Hippocampal formation (tissue), 2 donors: ENCODE measurements around the gene GPC4.

Experiments
- DNase-seq, 2 donors: peaks; one replicate each; lab custom pipeline; 2025; lab: John Stamatoyannopoulos, UW

Gene GPC4

GRCh38 chrX:133410550-133410949 is 4.7 kb downstream of the GPC4 start:
- no peak for DNase-seq

GRCh38 chrX:133405498-133406185 is 9.6 kb downstream of the GPC4 start:
- no peak for DNase-seq

DNA sequence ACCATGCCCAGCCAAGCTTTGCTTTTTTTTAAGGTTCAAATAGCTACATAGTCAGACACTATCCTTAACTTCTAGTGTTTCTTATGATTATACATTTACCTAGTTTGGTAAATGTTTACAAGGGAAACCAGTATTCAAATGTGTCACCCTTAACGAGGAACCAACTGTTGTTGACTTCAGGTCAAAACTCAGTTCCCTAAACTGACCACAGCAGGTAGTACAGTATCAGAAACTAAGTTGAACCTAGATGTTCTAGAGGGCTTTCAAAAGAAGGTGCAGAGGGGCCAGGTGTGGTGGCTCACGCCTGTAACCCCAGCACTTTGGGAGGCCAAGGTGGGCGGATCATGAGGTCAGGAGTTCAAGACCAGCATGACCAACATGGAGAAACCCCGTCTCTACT is 11.3 kb downstream of the GPC4 start:
- DNase-seq: no peak

GRCh38 chrX:133402830-133403625 is 12.3 kb downstream of the GPC4 start:
- DNase-seq: no peak

DNA sequence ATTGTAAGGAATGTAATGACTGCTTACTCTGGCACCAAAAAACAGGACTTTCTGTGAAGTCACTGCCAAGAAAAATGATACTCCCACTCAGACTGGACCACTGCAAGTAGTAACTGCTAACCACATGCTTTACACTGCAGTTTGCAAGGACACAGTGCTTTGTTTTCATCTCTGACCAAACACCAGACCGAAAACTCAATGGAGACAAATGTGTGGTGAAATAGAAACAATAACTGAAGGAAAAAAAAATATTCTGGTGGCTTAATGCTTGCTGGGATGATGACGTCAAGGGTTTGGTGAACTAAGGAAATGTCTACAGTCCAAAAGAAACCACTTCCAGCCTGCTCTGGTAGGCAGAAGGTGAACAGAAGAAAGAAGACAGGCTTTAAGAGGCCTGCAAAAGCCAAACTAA is 13.2 kb downstream of the GPC4 start:
- DNase-seq: no peak

- no peak for DNase-seq
Measured at GRCh38 chrX:133401536-133401935, 13.8 kb downstream of the GPC4 start.

- DNase-seq: no peak
Measured at GRCh38 chrX:133399411-133399810, 15.9 kb downstream of the GPC4 start.

DNA sequence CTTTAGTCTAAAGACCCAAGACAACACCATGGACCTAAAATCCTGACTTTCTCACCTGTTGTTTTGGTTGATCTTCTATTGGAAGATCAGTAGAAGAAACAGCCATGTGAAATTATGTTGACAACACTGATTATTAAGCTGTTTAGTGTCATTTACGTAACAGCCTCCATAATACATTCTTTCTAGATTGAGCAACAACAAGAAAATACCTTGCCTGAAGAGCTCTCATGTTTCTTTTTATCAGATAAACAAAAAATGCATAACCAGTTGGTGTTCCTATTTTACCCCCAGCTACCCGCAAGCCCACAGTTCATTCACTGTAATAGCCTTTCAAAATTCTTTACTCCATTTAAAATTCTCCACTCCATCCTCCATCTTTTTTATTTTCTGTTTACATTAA is 20.5 kb downstream of the GPC4 start:
- no peak for DNase-seq

DNA sequence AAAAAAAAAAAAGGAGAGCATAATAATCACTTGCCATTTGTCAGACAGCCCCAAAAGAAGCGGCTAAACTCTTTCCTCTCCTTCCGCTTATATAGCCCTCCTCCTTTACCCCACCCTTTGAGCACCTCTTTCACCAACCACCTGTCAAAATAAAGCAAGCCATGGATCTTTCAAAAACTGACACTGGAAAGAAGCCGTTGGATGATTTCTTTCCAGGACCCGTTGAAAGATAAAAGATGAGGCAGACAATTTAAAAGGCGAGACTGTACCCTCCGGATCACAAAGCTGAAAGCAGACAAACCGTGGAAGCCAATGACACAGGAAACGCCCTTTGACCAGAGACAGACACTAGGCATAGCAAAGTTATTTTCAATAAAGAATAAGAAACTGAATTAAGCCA is 22.6 kb downstream of the GPC4 start:
- no peak for DNase-seq

DNA sequence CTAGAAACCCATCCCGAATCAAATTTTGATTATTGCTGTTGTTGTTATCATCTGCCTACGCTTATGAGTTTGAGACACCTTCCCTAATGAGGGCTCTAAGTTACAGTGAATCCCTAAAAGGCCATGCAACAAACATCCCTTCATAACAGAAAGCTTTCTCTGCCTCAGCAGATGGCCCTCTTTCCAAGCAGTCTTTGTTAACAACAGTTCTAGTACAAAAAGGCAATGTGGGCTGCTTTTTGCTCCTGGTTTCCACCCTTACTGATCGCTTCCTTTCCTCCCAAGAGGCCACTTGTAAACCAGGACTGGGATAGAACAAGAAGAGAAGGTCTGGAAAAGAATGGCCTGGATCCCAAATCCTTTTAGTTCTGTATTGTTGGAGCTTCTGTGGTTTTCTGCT is 24.2 kb downstream of the GPC4 start:
- DNase-seq: no peak

GRCh38 chrX:133390676-133391075 is 24.6 kb downstream of the GPC4 start:
- DNase-seq: no peak

DNA sequence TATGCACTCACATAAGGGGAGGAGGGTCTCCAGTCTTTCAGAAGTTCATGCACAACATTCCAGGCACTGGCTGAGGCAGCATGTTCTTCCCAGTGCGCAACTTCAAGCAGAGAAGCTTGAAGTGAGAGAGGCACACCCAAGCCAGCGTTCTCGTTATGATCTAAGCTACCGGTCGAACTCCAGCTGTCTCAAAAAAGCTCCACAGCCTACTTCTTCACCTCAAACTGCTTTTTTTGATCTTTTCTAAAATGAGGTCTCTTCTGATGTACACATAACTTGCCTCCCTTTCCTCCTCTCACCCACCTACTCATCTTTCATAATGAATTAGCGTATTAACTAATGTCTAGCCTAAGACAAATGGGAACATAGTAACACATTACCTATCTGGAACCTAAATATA is 25.3 kb downstream of the GPC4 start:
- DNase-seq: no peak

DNA sequence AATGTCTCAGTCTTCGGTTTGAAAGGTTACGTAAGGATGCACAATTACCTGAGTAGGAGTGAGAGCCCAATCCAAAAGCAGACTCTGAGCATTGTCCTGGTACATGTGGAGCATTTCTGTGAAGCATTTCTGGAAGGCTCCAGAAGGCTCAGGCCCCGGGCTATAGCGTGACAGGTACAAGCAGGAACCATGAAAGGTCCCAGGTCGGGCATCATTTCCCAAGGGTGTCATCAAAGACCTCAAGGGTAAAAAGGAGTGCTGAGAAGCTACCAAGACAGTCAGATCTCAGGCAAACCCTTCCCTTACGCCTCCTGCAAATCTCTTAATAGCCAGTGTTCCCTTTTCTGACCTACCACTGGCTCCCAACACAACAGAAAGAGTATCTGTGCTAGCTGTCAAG is 30.8 kb downstream of the GPC4 start:
- no peak for DNase-seq

DNA sequence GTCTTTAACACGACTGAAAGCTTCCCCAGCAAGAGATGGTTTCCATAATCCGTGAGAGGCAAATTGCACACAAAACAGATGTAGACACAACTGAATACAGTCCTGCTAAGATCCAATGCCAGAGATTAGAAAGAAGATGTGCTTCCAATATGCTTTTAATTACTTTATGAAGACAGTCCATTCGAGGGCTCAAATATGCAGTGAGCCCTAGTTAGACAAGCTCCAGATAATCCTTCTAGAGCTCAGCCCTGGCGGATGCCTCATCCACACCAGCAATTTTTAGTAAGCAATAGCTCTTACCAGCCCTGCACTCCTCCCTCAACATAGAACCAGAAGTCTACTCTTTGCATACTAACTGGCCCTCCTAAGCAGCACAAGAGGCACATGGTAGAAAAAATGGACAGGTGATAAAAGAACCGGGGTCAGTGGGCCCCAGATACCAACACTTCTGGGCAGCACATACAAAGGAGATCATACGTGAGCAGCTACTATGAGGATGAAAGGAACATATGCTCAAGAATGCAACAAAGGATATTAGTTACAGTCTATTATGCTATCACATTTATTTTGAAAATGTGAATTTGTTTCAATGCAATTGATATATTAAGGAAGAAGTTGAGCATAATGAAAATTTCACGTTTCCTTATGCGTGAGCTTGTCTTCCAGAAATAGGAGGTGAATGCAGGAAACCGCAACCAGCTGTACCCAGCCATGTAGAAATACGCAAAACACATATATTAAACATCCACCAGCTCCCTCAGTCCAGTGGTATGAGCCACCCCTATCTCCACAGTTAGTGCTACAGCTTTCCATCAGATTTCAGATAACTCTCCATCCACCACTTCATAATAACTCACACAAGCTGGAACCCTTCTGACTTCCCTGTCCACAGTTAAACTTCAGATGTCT is 34.3 kb downstream of the GPC4 start:
- no peak for DNase-seq

- no peak for DNase-seq
Measured at GRCh38 chrX:133376422-133376821, 38.9 kb downstream of the GPC4 start.

DNA sequence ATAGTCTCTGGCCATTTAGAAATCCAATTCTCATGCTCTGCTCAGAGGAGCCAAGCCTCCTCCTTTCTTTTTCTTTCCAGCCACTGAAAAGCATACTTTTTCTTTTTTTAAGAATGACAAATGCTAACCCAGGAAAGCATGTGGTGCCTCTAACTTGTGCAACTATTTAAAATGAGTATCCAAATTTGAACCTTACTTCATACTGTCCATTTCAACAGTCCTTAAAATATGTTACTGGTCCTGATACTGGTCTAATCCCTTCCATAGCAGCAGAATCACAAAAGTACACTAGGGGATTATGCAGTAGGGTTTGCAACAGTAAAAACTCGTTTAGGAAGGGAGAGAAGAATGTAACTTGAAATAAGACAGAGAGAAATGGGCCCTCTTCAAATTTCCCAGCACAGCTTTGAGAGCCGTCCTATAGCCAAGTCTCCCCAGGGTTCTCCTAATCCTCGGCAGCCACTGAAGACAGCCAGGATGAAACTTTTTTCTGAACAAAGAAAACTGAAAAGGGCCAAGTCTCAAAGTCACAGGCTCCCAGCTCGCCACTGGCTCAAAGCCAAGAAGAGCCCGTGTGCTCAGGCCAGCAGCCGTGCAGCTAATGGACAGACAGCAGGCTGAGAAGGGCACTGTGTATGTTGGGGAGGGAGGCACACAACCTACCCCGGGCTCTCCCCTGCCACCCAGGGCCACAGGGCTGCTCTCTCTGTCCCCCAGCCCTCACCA is 39.5 kb downstream of the GPC4 start:
- no peak for DNase-seq

DNA sequence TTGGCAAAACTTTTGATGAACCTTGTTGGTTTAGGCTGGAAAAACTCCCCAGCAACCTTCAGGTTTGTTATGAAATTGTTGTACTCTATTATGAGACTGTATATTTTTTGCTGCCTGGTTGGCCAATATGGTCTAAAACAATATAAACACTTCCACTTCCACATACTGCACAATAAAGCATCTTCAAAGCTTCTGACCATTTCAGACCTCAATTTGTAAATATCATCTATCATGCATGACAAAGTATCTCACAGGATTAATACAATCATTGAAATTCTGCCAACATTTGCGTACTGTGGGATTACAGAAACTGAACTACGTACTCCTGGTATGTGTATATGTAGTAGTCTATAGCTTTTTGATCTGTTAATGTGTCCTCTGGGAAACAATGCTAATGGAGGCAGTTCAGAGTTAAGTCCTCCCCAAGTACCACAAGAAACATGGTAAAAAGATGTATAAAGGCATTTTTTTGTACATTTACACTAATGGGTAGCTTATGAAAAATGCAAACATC is 40.4 kb downstream of the GPC4 start:
- no peak for DNase-seq

GRCh38 chrX:133373386-133374079 is 41.8 kb downstream of the GPC4 start:
- DNase-seq: no peak

GRCh38 chrX:133370696-133371275 is 44.5 kb downstream of the GPC4 start:
- DNase-seq: no peak

DNA sequence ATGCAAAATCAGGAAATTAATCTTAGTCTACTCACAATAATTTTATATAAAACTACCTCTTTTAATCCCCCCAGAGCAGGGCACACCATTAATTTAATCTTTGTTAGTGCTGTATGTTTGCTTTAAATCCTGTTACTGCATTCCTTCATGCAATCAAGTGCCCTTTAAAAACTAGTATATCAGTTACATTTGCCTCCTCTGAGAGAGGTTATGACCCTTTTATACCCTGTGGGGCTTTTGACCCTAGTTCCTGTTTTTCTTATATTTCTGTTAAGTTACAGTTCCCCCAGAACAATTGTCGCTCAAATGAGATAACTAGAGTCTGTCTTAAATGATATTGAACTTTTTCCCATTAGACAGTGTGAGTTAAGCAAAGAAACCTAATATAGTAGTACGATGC is 46.2 kb downstream of the GPC4 start:
- no peak for DNase-seq

GRCh38 chrX:133366735-133367134 is 48.6 kb downstream of the GPC4 start:
- DNase-seq: no peak
